ENCODE measurements around the gene DLG4.

DLG4 gene

DNA sequence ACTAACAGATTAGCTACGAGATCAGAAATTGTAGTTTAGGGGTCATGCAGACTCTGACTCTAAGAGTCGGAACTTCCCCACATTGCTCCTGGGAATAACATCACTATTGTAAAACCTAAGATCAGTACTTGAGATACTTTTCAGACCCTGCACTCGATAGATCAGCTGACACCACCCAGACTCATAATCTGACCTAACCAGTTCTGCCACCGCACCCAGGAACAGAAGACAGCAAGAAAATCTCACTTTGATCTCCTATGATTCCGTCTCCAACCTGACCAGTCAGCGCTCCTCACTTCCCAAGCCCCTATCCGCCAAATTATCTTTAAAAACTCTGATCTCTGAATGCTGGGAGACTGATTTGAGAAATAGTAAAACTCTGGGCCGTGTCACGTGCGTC lies 77.8 kb downstream of the DLG4 start:
- DNase-seq: no peak

DNA sequence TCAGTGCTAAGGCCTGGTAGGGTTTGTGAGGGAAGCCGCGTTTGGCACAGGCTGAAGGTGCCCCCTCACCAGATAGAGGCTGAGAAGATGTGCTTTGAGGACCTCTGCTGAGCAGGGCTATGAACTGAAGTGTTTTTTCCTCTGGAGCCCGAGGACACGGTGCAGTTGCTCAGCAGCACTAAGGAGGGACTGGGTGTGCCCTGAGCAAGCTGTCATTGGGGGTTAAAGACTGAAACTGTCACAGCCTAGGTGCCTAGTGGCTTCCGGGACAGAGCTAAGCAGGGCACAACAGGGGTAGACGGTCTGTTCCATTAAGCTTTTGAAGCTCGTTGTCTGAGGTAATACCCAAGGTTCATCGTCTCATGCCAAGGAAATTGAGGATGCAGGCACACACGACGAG lies 80.2 kb downstream of the DLG4 start:
- no peak for DNase-seq

DNA sequence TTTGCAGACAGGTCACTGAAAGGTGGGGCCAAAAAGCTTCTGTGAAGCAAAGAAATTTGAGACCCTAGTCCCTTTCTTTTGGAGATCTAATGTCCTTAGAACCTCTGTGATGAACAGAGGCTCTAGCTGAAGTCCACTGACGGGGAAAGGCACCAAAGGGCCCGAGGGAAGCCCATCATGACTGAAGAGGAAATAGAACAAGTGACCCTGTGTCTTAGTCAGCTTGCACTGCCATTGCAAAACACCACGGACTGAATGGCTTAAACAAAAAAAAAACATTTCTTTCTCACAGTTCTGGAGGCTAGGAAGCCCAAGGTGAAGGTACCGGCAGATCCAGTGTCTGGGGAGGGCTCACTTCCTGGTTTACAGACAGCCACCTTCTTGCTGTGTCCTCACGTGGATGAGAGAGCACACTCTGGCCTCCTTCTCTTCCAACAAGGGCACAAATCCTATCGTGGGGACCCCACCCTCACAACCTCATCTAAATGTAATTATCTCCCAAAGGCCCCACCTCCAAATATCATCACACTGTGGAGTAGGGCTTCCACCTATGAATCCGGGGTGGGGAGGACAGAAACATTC lies 80.7 kb downstream of the DLG4 start:
- no peak for DNase-seq

DNA sequence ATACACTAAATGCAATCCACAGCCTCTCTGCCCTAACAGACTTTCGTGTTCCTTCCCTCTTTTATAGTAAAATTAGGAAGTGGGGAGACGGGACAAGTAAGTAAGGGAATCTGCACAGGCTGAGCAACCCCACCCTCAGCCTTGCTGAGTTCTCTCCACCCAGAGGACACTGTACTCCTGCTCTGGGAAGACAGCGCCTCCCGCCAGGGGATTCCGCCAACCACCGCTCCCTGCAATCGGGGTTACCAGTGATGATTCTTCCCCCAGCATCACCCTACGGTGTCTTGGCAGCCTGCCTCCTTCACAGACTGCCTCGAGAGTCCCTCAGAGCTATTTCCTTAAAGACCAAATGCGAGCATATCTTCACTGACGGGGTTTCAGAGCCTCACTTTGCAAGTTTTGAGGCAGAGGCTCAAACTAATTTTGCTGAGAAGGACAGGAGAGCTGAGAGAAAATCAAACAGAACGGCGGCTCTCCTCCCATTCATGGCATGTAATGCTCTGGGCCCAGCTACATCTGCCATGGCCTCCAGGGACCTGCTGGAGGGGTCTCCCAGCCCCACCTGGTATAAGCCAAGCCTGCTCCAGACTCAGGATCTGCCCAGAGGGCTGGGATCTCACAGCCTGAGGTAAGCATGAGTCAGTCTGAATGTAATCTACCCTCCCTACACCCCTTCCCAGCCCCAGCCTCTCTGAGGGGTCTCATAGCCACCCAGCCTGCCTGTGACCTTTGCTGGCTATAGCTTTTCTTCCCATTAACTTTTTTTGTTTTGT lies 82.3 kb downstream of the DLG4 start:
- DNase-seq: no peak
